GM10266 (cell line): ENCODE measurements around the gene PLEKHA6.

ENCODE experiments used
- DNase-seq: peaks from one replicate; pipeline ENCODE4 v3.0.0; 2012; ENCODE audit errors: extremely low spot score
- TF ChIP-seq, protein P1 (sequence below): IDR thresholded peaks from 2 replicates; pipeline ENCODE4 v1.5.1; 2012; ENCODE audit warnings: mild to moderate bottlenecking, low read depth; ENCODE audit not compliant: control insufficient read depth, insufficient read depth; ENCODE audit errors: missing control alignments

PLEKHA6 gene

DNA sequence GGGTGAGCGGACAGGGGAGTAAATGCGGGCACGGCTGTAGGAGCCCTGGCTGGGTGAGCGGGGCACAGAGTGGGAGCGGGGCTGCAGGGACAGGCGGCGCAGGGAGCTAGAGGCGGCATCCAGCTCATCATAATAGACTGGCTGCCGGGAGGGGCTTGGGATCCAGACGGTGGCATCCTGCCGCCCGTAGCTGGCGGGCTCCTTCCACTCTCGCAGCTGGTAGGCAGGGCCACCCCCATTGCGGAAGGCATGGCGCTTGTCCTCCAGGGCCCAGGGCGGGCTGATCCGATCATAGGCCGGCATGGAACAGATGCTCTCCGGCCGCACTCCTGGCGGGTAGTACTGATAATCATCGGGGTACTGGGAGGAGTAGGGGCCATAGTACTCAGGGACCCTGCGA lies 102.3 kb downstream of the PLEKHA6 start:
- no peak for DNase-seq
- TF ChIP-seq, protein P1, sequence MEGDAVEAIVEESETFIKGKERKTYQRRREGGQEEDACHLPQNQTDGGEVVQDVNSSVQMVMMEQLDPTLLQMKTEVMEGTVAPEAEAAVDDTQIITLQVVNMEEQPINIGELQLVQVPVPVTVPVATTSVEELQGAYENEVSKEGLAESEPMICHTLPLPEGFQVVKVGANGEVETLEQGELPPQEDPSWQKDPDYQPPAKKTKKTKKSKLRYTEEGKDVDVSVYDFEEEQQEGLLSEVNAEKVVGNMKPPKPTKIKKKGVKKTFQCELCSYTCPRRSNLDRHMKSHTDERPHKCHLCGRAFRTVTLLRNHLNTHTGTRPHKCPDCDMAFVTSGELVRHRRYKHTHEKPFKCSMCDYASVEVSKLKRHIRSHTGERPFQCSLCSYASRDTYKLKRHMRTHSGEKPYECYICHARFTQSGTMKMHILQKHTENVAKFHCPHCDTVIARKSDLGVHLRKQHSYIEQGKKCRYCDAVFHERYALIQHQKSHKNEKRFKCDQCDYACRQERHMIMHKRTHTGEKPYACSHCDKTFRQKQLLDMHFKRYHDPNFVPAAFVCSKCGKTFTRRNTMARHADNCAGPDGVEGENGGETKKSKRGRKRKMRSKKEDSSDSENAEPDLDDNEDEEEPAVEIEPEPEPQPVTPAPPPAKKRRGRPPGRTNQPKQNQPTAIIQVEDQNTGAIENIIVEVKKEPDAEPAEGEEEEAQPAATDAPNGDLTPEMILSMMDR, result no peak

GRCh38 chr1:204256531-204256930 lies 103.2 kb downstream of the PLEKHA6 start:
- TF ChIP-seq, protein P1, result no peak
- DNase-seq, result no peak

DNA sequence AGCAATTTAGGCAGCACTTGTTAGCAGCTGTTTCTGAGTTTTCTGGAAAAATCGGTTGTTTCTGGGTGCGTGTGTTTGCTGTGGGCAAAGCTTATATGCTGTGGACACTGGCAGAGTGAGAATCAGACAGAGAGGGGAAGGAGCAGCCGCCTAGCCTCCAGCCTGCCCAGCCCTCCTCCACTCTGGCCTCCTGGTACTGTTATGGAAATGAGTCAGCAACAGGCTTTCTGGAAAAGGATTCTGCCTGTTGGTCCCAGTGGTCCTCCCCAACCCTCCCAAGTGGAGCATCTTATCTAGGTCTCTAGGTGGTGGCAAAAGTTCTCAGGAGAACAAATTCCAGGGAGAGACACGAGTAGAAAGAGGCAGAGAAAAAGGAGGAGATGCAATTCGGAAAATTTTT lies 103.8 kb downstream of the PLEKHA6 start:
- DNase-seq, result no peak
- TF ChIP-seq, protein P1, result no peak

- no peak for DNase-seq
- TF ChIP-seq, protein P1, result no peak
These were observed 104.5 kb downstream of the PLEKHA6 start for GRCh38 chr1:204255225-204255624.

DNA sequence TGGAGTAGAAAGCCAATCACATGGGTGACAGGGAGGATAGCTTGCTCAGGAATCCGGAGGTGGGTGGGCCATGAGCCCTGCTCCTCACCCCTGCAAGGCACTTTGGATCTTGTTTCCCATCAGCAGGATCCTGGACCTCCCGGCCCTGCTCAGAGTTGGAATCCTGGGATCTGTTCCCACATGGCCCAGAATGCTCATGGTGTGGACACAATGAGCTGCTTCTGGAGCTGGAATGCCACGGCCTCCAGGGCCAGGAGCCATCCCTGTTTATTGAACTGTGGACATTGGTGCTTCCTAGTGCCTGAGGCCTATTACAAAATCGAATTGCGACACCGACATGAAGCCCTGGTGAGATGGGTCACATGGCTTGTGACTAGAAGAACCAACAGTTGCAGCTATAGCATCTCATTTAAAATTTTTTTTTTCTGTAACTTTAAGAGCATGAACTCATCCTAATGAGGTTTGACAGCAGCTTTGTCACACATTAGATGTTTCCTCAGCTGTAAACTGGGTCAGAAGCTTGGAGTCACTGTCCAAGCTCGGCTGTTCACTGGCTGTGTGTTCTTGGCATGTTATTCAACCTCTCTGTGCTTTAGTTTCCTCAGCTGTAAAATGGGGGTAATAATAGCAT lies 105.6 kb downstream of the PLEKHA6 start:
- no peak for DNase-seq
- TF ChIP-seq, protein P1, result no peak

- TF ChIP-seq, protein P1, result no peak
- DNase-seq, result no peak
These were observed 107.6 kb downstream of the PLEKHA6 start for GRCh38 chr1:204251926-204252689.

- no peak for DNase-seq
- TF ChIP-seq, protein P1, result no peak
These were observed 108.4 kb downstream of the PLEKHA6 start for GRCh38 chr1:204251286-204251685.
